ENCODE measurements around the gene CLTC.

DNA sequence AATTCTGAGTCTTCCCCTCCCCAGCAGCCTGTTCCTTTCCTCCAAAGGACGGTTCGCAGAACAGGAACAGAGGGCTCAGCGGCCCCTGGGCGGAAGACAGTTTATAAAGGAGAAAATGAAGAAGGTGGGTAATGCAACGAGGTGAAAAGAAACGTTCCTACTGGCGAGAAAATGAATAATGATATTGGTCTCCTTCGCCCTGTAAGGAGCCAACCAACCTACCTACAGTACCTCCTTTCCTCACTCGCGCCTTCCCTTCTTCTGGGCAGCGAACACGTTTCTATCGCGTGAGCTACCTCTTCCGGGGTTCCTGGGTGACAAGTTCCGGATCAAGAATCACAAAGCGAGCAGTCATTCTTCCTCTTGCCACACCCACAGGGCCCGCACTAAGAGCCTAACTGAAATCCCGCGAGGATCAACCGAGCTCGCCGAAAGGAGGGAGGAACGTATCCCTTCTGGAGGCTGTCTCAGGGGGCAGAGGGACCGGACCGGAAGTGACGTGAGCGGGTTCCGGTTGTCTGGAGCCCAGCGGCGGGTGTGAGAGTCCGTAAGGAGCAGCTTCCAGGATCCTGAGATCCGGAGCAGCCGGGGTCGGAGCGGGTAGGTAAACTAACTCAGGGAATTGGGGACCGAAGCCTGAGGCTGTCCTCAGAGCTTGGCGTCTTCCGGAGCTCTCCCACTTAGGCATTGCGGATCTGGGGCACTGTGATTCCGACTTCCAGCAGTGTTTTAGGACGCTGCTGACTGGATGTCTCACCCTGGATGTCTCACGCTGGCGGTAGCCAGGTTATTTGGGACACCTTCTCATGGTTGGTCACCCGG lies 87.7 kb downstream of the CLTC start, which contains the start of the genes PTRH2 and VMP1:
- TF ChIP-seq EZH2 (IDR thresholded peaks at IDR 0.05; ENCODE audit: low read length, unreplicated experiment) = no peak
- no peak for TF ChIP-seq CTCF (conservative IDR thresholded peaks at IDR 0.05; ENCODE audit: low read depth, low read length)

Measured in PC-3 (cell line).